Measurements from ENCODE around the gene ZSWIM7.
"Not testable (repeated sequence)": the region's sequence is repeated elsewhere in the genome, so short reads cannot be mapped to it uniquely, and the experiment has no call there.

The ZSWIM7 gene

GRCh38 chr17:15957608-15958307 is 41.7 kb downstream of the ZSWIM7 start:
- DNase-seq (ENCODE audit: low read depth in 3 of 3), result no peak

GRCh38 chr17:15957206-15957605 is 42.3 kb downstream of the ZSWIM7 start:
- no peak for DNase-seq (ENCODE audit: low read depth in 3 of 3)

- DNase-seq (ENCODE audit: low read depth in 3 of 3), result no peak
Observed at GRCh38 chr17:15955793-15956541, 43.5 kb downstream of the ZSWIM7 start.

- DNase-seq (ENCODE audit: low read depth in 3 of 3), result no peak
Observed at GRCh38 chr17:15954222-15954621, 45.3 kb downstream of the ZSWIM7 start.

- DNase-seq (ENCODE audit: low read depth in 3 of 3), result no peak
Observed at GRCh38 chr17:15952916-15953790, 46.4 kb downstream of the ZSWIM7 start.

GRCh38 chr17:15952048-15952532 is 47.4 kb downstream of the ZSWIM7 start:
- DNase-seq (ENCODE audit: low read depth in 3 of 3), result no peak

GRCh38 chr17:15951368-15952047 is 48.0 kb downstream of the ZSWIM7 start:
- DNase-seq (ENCODE audit: low read depth in 3 of 3), result no peak

GRCh38 chr17:15947976-15948752 is 51.3 kb downstream of the ZSWIM7 start:
- DNase-seq (ENCODE audit: low read depth in 3 of 3), result no peak

- no peak for DNase-seq (ENCODE audit: low read depth in 3 of 3)
Observed at GRCh38 chr17:15947271-15947670, 52.2 kb downstream of the ZSWIM7 start.

GRCh38 chr17:15946611-15947120 is 52.8 kb downstream of the ZSWIM7 start:
- no peak for DNase-seq (ENCODE audit: low read depth in 3 of 3)

- no peak for DNase-seq (ENCODE audit: low read depth in 3 of 3)
Observed at GRCh38 chr17:15945527-15946191, 53.8 kb downstream of the ZSWIM7 start.

- peak in 1 of 3 donors; percentile 58 for DNase-seq (ENCODE audit: low read depth in 3 of 3)
Observed at GRCh38 chr17:15944759-15945526, 54.6 kb downstream of the ZSWIM7 start, which contains the start of gene ADORA2B. ADORA2B (plus strand) TSS chr17:15945130; CDS start chr17:15945249, 119 bp downstream.

- no peak for DNase-seq (ENCODE audit: low read depth in 3 of 3)
Observed at GRCh38 chr17:15943971-15944758, 55.3 kb downstream of the ZSWIM7 start.

GRCh38 chr17:15942207-15942833 is 57.2 kb downstream of the ZSWIM7 start:
- DNase-seq (ENCODE audit: low read depth in 3 of 3), result no peak

GRCh38 chr17:15941781-15942180 is 57.7 kb downstream of the ZSWIM7 start:
- no peak for DNase-seq (ENCODE audit: low read depth in 3 of 3)

GRCh38 chr17:15936481-15936880 is 63.0 kb downstream of the ZSWIM7 start:
- DNase-seq (ENCODE audit: low read depth in 3 of 3), result not testable (repeated sequence)

GRCh38 chr17:15935891-15936290 is 63.6 kb downstream of the ZSWIM7 start:
- DNase-seq (ENCODE audit: low read depth in 3 of 3), result no peak

- no peak for DNase-seq (ENCODE audit: low read depth in 3 of 3)
Observed at GRCh38 chr17:15934866-15935265, 64.6 kb downstream of the ZSWIM7 start.
